Measurements from ENCODE around the gene YARS2. TPM values are rescaled to one million over a fixed set of nuclear protein-coding genes. Genes with fewer than 3 reads are reported as not detected.

YARS2 gene
- total RNA-seq, 2 donors from 2014 or later = 14.2 to 16.2 TPM

DNA sequence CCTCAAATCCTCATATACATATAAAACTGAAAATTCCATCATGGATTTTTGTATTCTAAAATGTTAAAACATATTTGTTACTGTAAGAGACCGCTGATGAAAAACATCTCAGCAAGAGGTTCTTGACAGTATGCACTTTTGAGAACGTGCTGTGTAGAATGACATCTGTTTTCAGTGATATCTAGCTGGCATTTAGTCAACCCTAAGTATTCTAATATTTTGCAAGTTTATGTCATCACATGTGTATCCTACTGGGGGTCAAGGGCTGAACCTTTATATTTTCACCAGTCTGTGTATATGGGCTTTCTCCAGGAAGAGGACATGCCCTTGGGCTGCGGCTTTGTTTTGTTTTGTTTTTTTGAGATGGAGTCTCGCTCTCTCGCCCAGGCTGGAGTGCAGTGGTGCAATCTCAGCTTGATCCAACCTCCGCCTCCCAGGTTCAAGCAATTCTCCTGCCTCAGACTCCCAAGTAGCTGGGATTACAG, 22.0 kb upstream of the YARS2 start:
- no peaks in the 10 kb centered on the region for H3K27me3 ChIP-seq (replicated peaks; ENCODE audit: insufficient read depth)
- ATAC-seq (ENCODE audit: insufficient number of reproducible peaks, low FRiP score, low read depth) = no peak
- no peaks in the 10 kb centered on the region for H3K36me3 ChIP-seq
- H3K4me3 ChIP-seq = no peak overlapping the region
- no peak overlapping the region for H3K27ac ChIP-seq
- TF ChIP-seq, protein P1, sequence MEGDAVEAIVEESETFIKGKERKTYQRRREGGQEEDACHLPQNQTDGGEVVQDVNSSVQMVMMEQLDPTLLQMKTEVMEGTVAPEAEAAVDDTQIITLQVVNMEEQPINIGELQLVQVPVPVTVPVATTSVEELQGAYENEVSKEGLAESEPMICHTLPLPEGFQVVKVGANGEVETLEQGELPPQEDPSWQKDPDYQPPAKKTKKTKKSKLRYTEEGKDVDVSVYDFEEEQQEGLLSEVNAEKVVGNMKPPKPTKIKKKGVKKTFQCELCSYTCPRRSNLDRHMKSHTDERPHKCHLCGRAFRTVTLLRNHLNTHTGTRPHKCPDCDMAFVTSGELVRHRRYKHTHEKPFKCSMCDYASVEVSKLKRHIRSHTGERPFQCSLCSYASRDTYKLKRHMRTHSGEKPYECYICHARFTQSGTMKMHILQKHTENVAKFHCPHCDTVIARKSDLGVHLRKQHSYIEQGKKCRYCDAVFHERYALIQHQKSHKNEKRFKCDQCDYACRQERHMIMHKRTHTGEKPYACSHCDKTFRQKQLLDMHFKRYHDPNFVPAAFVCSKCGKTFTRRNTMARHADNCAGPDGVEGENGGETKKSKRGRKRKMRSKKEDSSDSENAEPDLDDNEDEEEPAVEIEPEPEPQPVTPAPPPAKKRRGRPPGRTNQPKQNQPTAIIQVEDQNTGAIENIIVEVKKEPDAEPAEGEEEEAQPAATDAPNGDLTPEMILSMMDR (IDR thresholded peaks at IDR 0.05) = no peak
- DNase-seq (ENCODE audit: low spot score) = no peak
- no peaks in the 10 kb centered on the region for H3K4me1 ChIP-seq (ENCODE audit: control insufficient read depth in 1 of 2, low read depth in 2 of 2)
- H3K9me3 ChIP-seq = no peaks in the 10 kb centered on the region

DNA sequence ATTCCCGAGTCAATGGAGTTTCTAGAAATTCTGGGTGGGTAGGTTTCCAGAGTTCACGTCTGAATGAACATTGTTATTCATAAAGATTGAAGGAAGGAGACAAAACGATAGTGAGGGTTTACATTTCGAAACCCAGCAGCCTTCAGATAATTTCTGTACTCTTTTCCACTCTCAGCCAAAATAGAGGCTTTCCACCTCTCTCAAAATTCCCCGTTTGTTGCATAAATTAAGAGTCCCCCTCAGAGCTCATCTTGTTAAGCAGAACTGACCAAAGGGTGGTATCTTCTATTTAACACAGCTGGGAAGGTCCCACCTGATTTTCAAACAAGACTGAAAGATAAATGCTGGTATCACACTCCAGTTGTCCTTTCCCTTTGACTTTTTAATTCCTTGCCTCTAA, 21.5 kb upstream of the YARS2 start:
- TF ChIP-seq, protein P1 (IDR thresholded peaks at IDR 0.05) = no peak
- Histone ChIP-seq H3K27me3 (replicated peaks; ENCODE audit: insufficient read depth) (no peaks in the 10 kb centered on the region), H3K4me1 (ENCODE audit: control insufficient read depth in 1 of 2, low read depth in 2 of 2) (no peaks in the 10 kb centered on the region), H3K36me3 (no peaks in the 10 kb centered on the region), H3K27ac (no peak overlapping the region), H3K9me3 (no peaks in the 10 kb centered on the region), H3K4me3 (no peak overlapping the region)
- no peak for DNase-seq (ENCODE audit: low spot score)
- no peak for ATAC-seq (ENCODE audit: insufficient number of reproducible peaks, low FRiP score, low read depth)

DNA sequence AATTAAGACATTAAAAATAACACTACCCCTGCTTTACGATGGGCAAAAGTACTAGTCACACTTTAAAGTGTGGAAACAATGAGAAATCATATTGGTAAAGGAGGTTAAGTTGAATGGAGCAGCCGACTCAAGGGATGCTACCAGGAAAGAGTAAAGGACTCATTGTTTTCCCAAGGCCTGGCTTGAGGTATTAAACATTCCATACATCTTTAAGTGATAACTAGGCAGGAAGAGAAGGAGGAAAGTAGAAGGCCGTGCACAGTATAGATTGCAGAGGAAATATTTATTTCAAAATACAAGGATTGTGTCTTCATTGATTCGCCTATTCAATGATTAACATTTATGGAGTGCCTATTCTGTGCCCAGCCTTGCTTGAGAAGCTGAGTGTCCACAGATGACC, 20.6 kb upstream of the YARS2 start:
- ATAC-seq (ENCODE audit: insufficient number of reproducible peaks, low FRiP score, low read depth) (no peak), DNase-seq (ENCODE audit: low spot score) (no peak)
- Histone ChIP-seq H3K27ac (no peak overlapping the region), H3K4me3 (no peak overlapping the region), H3K36me3 (no peaks in the 10 kb centered on the region), H3K27me3 (replicated peaks; ENCODE audit: insufficient read depth) (no peaks in the 10 kb centered on the region), H3K4me1 (ENCODE audit: control insufficient read depth in 1 of 2, low read depth in 2 of 2) (no peaks in the 10 kb centered on the region), H3K9me3 (no peaks in the 10 kb centered on the region)
- TF ChIP-seq, protein P1 (IDR thresholded peaks at IDR 0.05) = no peak

DNA sequence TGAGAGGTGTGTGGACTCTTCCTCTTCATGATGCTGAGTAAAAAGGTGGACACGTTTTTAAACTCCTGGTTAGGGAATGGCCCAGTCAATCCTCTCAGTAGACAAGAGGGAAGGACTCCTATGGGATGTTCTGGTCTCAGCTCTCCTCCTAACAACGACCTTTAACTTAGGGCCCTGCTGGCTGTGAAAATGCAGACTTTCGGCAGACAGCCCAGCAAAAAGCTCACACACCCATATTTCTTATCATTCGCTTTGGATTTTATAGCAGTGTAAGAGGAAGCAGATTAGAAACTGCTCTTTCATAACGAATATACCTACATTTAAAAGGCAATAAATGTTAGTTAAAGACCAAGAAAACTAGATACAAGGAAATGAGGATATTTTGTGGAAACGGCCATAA, 18.0 kb upstream of the YARS2 start:
- Histone ChIP-seq H3K4me1 (ENCODE audit: control insufficient read depth in 1 of 2, low read depth in 2 of 2) (no peaks in the 10 kb centered on the region), H3K36me3 (no peaks in the 10 kb centered on the region), H3K9me3 (no peaks in the 10 kb centered on the region), H3K27me3 (replicated peaks; ENCODE audit: insufficient read depth) (no peaks in the 10 kb centered on the region), H3K27ac (no peak overlapping the region), H3K4me3 (no peak overlapping the region)
- ATAC-seq (ENCODE audit: insufficient number of reproducible peaks, low FRiP score, low read depth) (no peak), DNase-seq (ENCODE audit: low spot score) (no peak)
- TF ChIP-seq, protein P1 (IDR thresholded peaks at IDR 0.05) = no peak

DNA sequence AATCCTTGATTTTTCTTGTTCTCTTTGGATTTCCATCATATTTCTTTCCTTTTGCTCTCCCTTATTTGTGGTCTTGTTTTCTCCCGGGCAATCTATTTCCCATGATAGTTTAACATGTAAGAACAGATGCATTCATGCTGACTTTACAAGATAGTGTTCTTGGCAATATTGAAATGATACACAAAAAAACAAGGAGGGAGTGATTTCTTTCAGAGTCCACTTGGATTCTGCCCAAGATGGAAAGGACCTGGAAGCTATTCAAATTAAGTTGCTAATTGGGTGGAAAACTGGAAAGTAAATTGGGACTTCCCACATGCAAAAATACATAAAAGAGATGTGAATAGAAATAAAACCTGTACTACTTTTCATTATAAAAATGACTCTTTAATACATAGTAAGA, 14.4 kb upstream of the YARS2 start:
- Histone ChIP-seq H3K27ac (no peak overlapping the region), H3K4me1 (ENCODE audit: control insufficient read depth in 1 of 2, low read depth in 2 of 2) (no peaks in the 10 kb centered on the region), H3K27me3 (replicated peaks; ENCODE audit: insufficient read depth) (no peaks in the 10 kb centered on the region), H3K9me3 (no peaks in the 10 kb centered on the region), H3K4me3 (no peak overlapping the region), H3K36me3 (no peaks in the 10 kb centered on the region)
- TF ChIP-seq, protein P1 (IDR thresholded peaks at IDR 0.05) = no peak
- ATAC-seq (ENCODE audit: insufficient number of reproducible peaks, low FRiP score, low read depth) (no peak), DNase-seq (ENCODE audit: low spot score) (no peak)

All from thoracic aorta (tissue), 2 donors.